GM21786 (cell line): ENCODE results near the gene STRN.
"Not testable (repeated sequence)": the region's sequence is repeated elsewhere in the genome, so short reads cannot be mapped to it uniquely, and the experiment has no call there.

Experiments used
- ATAC-seq: cut with Tn5 transposase; IDR thresholded peaks from one replicate; pipeline ENCODE4 v1.9.1; 2021; ENCODE audit not compliant: unreplicated experiment

Gene STRN

GRCh38 chr2:36963734-36964133 lies 2.6 kb downstream of the STRN start:
- no peak for ATAC-seq

- ATAC-seq, result no peak
These were observed 3.2 kb downstream of the STRN start for GRCh38 chr2:36963106-36963505.

GRCh38 chr2:36960773-36961172 lies 5.6 kb downstream of the STRN start:
- ATAC-seq, result no peak

GRCh38 chr2:36960005-36960675 lies 6.2 kb downstream of the STRN start:
- ATAC-seq, result no peak

GRCh38 chr2:36954977-36955607 lies 11.2 kb downstream of the STRN start:
- ATAC-seq, result no peak

GRCh38 chr2:36952748-36953197 lies 13.6 kb downstream of the STRN start:
- no peak for ATAC-seq

DNA sequence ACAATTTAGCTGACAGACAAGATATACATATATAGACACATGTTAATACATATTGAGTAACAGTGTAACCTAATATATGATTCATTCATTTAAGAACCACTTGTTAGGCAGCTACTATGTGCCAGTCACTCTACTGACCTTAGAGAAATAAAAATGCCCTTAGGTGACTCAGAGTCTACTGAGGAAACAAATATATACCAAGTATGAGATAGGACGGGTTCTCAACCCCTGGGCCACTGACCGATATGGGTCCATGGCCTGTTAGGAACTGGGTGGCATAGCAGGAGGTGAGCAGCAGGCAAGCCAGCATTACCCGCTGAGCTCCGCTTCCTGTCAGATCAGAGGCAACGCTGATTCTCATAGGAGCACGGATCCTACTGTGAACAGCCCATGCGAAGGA lies 14.8 kb downstream of the STRN start:
- no peak for ATAC-seq

- ATAC-seq, result no peak
These were observed 15.3 kb downstream of the STRN start for GRCh38 chr2:36951027-36951518.

DNA sequence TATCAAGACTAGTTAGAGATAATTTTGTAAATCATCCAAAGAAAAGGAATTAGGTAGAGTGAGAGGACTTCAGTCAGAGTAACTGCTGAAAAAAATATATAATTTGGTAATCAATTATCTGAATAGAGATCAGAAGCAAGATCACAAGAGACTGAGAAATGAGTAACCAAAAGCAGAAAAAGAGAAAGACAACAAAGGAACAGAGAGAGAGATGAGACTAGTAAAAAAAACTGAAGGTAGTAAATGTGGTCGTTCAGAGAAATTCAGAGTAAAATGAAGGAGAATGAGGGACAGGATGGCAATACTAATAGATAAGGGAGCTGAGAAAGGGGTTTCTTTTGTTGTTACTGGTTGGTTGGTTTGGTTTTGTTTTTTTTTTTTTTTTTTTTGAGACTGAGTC lies 16.5 kb downstream of the STRN start:
- ATAC-seq, result no peak

- ATAC-seq, result not testable (repeated sequence)
These were observed 21.1 kb downstream of the STRN start for GRCh38 chr2:36945240-36945639.

- ATAC-seq, result no peak
These were observed 24.5 kb downstream of the STRN start for GRCh38 chr2:36941867-36942266.

DNA sequence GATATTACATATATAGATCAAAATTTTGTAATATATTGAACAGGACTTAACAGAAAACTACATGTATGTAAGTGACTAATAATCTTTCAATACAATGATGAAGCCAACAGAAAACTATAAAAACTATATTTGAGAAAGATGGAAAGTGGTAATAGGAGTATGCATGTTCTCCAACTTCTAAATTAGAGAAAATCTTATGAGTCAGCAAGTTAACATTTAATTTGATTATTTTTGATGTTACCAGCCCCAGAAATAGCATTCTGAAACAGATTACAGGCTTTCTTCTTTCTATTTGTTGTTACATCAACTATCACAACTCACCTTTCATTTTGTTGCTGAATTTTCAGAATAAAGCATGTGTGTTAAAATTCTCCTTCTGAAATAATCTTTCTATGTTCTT lies 29.8 kb downstream of the STRN start:
- ATAC-seq, result not testable (repeated sequence)

GRCh38 chr2:36931688-36932087 lies 34.6 kb downstream of the STRN start:
- ATAC-seq, result not testable (repeated sequence)

- not testable (repeated sequence) for ATAC-seq
These were observed 35.4 kb downstream of the STRN start for GRCh38 chr2:36930787-36931410.

GRCh38 chr2:36926175-36927132 lies 39.9 kb downstream of the STRN start:
- not testable (repeated sequence) for ATAC-seq

- not testable (repeated sequence) for ATAC-seq
These were observed 43.7 kb downstream of the STRN start for GRCh38 chr2:36922629-36923028.

DNA sequence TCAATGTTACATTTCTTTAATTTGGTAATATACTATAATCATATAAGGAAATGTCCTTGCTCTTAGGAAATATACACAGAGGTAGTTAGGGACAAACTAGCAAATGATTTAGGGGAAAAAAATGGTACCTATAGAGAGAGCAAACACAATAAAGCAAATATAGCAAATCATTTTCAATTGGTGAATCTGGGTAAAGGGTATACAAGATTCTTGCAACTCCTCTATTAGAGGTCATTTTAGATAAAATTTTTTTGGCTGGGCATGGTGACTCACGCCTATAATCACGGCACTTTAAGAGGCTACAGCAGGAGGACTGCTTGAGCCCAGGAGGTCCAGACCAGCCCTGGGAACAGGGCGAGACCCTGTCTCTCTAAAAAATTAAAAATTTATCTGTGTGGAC lies 44.4 kb downstream of the STRN start:
- ATAC-seq, result no peak

- no peak for ATAC-seq
These were observed 47.1 kb downstream of the STRN start for GRCh38 chr2:36919041-36919837.

DNA sequence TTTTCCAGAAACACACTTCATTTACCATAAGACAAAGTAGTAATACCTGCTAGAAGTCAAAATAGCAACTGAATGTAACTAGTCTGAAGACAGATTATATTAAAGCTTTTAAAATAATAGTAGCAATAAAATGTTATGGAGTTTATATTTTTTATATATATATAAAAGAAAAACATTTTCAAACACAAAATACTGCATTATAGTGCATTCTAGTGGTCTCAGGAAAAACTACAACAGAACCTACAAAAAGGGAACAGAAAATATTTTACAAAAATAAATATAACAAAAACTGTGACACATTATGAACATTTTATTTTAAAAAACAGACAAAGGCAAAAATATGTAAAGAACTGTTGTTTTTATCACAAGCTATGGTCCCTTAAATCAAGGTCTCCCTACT lies 48.0 kb downstream of the STRN start:
- no peak for ATAC-seq

GRCh38 chr2:36915627-36916026 lies 50.7 kb downstream of the STRN start:
- no peak for ATAC-seq
